ENCODE results near the gene PLXNB2. TPM values are rescaled to one million over a fixed set of nuclear protein-coding genes. Genes with fewer than 3 reads are reported as not detected.

Gene PLXNB2
- 44.5 and 45.5 TPM in 2 replicates for total RNA-seq

GRCh38 chr22:50306753-50307749 lies at the start of gene PLXNB2:
PLXNB2 (minus strand) TSS chr22:50307646; CDS start chr22:50290584, 17,062 bp downstream.

DNA sequence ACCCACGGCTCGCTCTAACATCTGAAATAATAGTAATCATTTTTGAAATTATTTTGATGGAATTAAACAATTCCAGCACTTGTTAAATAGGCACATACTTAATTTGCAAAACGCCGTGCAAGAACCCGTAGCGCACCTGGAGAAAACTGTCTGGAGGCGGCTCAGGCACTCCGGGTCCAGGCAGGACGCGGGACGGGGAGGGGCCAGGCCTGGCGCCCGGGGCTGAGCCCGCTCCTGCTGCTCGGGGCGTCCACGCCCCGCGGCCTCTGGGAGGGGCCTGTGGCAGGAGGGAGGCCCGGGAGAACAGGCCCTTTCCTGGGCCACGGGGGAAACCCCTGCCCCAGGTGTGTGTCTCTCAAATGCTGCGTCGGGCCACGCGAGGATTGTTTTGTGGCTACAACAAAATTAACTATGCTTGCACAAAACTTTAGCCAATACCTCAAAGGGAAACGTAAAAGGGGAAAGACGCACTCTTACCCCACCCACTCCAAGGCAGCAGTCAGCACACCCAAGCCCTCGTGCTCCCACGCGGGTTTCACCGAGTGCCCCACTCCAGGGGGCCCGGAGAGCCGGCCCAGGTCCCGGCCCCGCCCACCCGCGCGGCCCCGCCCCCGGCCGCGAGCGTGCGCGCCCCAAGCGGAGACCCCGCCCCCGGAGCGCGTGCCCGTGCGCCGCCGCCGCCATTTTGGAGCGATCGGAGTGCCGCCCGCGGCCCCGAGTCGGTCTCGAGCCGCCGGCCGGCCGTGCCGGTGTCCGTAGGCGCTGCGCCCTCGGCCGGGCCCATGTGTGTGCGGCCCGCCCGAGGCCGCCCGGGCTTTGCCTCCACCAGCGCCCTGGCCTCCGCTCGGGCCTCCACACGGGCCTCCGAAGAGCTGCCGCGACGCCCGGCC lies 35.5 kb upstream of the PLXNB2 start, which contains the start of gene PPP6R2:
TSS of gene PPP6R2 (plus strand) at position 677 of the 890 bp plus-strand sequence. CDS start 50,582 bp downstream, outside the sequence.

DNA sequence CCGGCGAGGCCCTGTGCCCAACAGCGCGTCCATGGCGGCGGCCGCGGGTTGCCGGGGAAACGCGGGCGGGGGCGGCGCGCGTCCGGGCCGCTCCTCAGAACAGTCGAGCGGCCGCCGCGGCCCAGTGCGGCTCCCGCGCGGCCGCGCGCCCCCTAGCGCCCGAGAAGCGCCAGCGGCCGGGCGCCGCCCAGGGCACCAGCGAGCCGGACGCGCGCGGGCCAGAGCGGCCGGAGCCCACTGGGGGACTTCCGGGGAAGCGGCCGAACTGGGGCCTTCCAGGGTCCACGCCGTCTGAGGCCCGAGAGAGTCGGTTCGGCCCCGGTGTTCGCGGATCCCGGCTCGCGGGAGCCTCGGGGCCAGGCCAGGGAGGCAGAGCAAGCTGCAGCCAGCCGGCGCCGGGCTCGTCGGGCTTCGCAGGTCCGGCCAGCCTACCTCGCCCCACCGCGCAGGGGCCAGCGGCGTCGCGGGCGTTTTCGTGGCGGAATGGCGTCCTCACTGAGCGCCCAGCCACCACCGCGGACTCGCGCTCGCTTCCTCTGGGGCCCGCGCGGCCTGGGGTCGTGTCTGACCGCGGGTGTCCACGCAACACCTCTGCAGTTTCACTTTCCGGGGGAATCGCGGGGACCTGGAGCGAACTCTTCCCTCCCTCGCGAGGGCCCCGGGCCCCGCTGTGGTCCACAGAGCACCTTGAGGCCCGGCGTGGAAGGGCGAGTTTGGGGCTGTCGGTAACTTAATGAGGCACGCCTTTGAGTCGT lies 19.7 kb upstream of the PLXNB2 start, which contains the start of gene DENND6B:
TSS of gene DENND6B (minus strand) at position 57 of the 755 bp plus-strand sequence. CDS start at position 33, 24 bp downstream.

DNA sequence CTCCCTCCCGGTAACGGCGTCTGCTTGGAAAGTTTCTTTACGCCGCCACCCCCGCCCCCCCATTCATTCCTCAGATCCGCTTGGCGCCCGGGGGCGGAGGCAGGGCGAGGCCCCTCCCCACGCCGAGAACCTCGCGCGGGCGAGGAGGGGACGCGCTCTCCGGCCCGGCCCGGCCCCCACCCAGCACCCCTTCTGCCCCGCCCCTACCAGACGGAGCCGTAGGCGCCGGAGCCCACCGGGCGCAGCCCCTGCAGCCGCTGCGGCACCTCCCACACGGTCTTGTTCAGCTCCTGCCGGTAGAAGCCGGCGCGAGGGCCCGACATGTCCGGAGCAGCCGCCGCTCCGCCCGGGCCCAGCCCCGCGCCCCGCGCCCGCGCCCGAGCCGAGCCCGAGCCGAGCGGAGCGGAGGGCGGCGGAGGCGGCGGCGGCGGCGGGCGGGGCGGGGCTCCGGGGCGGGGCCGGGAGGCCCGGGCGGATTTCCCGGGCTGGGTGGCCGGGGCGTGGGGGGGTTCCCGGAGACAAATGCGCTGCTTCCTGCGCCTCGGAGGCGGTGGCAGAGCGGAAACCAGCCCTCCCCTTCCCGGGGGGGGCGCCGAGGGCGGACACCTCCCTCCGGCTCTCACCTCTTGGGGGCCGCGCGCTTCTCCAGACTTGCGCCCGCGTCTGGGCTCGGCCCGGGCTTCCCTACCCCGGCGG lies 37.3 kb downstream of the PLXNB2 start, which contains the start of gene MAPK11:
TSS of gene MAPK11 (minus strand) at position 411 of the 696 bp plus-strand sequence. CDS start at position 323, 88 bp downstream.

GRCh38 chr22:50261615-50262459 lies 45.6 kb downstream of the PLXNB2 start, which contains the start of gene MAPK12:
MAPK12 (minus strand) TSS chr22:50261683; CDS start chr22:50261509, 174 bp downstream.

GRCh38 chr22:50250555-50251476 lies 56.6 kb downstream of the PLXNB2 start, which contains the start of gene HDAC10:
HDAC10 (minus strand) TSS chr22:50251265; CDS start chr22:50251032, 233 bp downstream.

GRCh38 chr22:50244420-50245213 lies 62.8 kb downstream of the PLXNB2 start, which contains the start of gene TUBGCP6:
TUBGCP6 (minus strand) TSS chr22:50245023; CDS start chr22:50244459, 564 bp downstream.

Other genes with a start within 250 kb of the PLXNB2 start
- not detected in 2 replicates for gene TTLL8, start 249.3 kb downstream of the PLXNB2 start, total RNA-seq
- gene MLC1, start 222.2 kb downstream of the PLXNB2 start, total RNA-seq, result not detected in 2 replicates
- 14.9 and 15.2 TPM in 2 replicates for gene MOV10L1, start 217.6 kb downstream of the PLXNB2 start, total RNA-seq
- 0.15 and 0.65 TPM in 2 replicates for gene PANX2, start 136.9 kb downstream of the PLXNB2 start, total RNA-seq
- 26.9 and 36.7 TPM in 2 replicates for gene TRABD, start 121.7 kb downstream of the PLXNB2 start, total RNA-seq
- gene SELENOO, start 106.6 kb downstream of the PLXNB2 start, total RNA-seq, result 22.1 and 29.2 TPM in 2 replicates
- 25.0 and 26.1 TPM in 2 replicates for gene TUBGCP6, start 62.6 kb downstream of the PLXNB2 start, total RNA-seq
- gene HDAC10, start 56.4 kb downstream of the PLXNB2 start, total RNA-seq, result 20.5 and 20.7 TPM in 2 replicates
- 50.7 and 59.1 TPM in 2 replicates for gene MAPK12, start 46.0 kb downstream of the PLXNB2 start, total RNA-seq
- 10.5 and 17.9 TPM in 2 replicates for gene MAPK11, start 37.3 kb downstream of the PLXNB2 start, total RNA-seq
- 0.76 and 1.3 TPM in 2 replicates for gene DENND6B, start 19.4 kb upstream of the PLXNB2 start, total RNA-seq
- 44.5 and 58.5 TPM in 2 replicates for gene PPP6R2, start 35.7 kb upstream of the PLXNB2 start, total RNA-seq
- 40.4 and 40.6 TPM in 2 replicates for gene SBF1, start 167.4 kb upstream of the PLXNB2 start, total RNA-seq
- gene ADM2, start 173.9 kb upstream of the PLXNB2 start, total RNA-seq, result 0.46 and 0.97 TPM in 2 replicates
- gene MIOX, start 179.2 kb upstream of the PLXNB2 start, total RNA-seq, result not detected in 2 replicates
- gene LMF2, start 200.1 kb upstream of the PLXNB2 start, total RNA-seq, result 21.8 and 22.2 TPM in 2 replicates
- gene NCAPH2, start 200.6 kb upstream of the PLXNB2 start, total RNA-seq, result 27.6 and 43.0 TPM in 2 replicates
- gene SCO2, start 218.0 kb upstream of the PLXNB2 start, total RNA-seq, result 2.9 and 4.9 TPM in 2 replicates
- 8.1 and 25.5 TPM in 2 replicates for gene TYMP, start 222.4 kb upstream of the PLXNB2 start, total RNA-seq
- under 0.01 and 0.30 TPM in 2 replicates for gene KLHDC7B, start 238.3 kb upstream of the PLXNB2 start, total RNA-seq